Measurements from ENCODE around the gene ACSL3.

The ACSL3 gene

DNA sequence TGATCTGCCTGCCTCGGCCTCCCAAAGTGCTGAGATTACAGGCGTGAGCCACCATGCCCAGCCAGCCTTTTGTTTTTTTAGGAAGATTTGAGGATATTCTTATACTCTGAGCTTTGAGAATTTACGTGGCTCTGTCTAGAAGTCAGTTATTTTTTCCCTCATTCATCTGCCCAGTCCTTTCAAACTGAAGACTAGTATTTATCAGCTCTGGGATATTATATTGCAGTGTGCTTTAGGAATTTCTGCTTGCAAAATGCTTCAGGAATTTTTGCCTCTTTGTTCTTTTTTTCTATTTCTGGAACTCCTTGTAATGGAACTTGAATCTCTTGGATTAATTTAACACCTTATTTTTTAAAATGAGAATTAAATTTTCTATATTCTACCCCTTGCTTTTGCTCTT lies 22.6 kb downstream of the ACSL3 start:
- no peak for DNase-seq

DNA sequence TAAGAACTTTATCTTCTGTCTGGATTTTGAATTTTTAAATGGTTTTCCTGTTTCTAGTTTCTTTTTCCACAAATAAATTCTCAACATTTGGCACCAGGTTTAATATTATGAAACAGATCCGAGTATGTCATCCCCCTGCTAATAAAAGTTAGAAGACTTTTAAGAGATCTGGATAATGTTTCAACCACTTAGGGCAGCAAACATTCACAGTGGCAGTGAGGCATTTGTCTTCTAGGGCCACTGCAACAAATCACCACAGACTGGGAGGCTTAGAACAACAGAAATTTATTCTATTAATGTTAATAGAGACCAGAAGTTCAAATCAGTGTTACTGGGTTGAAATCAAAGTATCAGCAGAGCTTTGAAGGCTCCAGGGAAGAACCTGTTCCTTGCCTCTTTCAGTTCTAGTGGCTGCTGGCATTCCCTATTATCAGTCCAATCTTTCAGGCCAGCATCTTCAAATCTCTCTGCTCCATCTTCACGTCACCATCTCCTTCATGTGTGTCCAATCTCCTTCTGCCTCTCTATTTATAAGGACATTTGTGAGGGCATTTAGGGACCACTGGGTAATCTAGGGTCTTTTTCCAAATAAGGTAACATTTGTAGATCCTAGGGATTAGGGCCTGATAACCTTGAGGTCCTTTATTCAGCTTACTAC lies 23.4 kb downstream of the ACSL3 start:
- no peak for DNase-seq

DNA sequence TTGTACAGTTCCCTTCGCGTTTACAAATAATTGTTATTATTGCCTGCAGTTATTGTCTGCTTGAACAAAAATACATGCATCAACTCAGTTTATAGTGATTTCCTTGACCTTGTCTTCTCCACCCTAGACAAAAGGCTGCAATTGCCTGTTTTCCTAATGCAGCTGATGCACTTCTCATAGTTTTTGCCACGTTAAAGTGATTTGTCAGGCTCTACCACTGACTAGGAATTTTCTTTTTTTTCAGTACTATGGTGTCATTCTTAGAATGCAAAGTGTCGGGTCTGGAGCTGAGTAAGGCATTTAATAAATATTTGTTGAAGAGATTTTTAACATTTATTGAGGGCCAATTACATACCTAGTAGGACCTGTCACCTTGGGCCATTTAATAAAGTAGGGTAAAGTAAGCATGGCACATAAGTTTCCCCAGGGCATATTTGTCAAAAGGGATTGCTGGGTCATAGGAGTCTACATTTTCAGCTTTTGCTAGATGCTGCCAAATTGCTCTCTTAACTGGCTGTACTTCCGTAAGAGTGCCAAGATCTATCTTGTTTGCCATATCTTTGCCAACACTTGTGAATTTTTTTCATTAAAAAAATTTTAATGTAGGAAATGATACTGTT lies 24.1 kb downstream of the ACSL3 start:
- no peak for DNase-seq

DNA sequence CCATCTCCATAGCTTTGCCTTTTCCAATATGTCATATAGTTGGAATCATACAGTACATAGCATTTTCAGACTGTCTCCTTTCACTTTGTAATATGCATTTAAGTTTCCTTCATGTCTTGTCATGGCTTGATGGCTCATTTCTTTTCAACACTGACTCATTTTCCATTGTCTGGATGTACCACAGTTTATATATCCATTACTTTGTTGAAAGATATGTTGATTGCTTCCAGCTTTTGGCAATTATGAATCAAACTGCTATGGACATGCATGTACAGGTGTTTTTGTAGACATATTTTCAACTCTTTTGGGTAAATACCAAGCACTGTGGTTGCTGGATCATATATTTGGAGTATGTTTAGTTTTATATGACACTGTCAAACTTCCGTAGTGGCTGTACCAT lies 26.3 kb downstream of the ACSL3 start:
- DNase-seq, result no peak

DNA sequence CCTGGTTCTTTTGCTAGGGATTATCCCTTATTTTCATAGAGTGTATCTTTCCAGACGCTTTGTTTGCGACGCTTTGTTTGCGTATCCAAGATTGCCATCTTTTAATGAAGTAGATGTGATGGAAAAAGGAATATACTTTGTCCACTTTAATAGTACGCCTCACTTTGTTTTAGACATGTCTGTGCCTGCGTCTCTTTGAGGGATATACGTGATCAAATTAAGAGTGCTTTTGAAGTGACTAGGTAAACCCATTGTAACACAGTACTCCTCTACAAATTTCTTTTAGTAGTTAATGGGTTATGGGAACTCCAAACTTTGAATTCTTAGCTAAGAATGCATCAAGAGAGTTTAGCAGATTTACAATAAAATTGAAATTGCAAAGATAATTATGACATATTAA lies 27.9 kb downstream of the ACSL3 start:
- DNase-seq, result no peak

DNA sequence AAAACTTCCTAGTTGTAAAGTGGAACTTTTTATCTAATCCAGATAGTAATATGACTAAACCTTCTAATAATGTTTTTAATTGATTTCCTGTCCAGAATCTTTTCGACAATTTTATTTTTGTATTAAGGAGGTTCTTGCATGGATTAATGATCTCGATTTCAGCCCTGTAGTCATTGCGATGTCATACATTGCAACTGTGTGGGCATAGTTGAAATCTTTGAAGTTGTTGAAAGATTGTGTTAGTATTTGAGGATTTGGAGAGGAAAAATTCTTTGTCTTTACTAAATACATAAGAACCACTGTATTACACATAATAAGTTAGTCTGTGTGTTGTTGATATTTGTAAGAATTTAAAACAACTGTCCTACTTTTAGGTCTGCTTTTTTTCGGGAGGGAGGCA lies 31.1 kb downstream of the ACSL3 start:
- no peak for DNase-seq

DNA sequence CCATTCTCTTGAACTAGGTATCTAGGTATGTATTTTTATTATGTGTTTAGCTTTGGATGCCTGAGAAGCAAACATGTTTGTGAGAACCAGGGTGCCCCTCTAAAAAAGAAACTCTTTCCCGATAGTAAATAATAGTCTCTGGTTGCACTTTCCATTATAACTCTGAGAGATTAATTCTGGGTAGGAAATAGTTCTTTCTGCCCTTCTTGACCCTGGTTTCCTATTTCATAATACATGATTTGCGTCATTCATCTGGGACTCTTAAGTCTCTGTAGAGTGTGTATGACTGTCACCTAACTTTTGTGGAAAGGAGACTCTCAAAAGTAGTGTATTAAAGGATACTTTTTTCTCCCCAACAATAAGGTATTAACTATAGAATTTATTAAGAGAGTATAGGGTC lies 31.5 kb downstream of the ACSL3 start:
- DNase-seq, result no peak

DNA sequence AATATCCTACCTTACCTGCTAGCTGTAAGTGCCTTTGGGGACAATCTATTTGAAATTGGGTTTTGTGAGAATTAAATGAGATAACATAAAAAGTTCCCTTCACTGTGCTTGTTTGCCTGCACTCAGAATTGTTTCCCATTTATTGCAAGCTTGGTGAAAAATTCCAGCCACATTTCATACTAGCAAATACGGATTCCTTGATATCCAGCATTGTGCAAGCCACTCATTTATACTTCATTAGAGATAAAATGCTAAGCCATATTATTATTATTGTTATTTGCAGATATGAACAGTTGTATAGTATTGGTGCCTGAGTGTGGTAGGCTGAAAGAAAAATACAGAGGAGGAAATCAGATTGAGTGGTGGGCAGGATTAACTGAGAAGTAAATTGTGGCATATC lies 31.9 kb downstream of the ACSL3 start:
- DNase-seq, result no peak

DNA sequence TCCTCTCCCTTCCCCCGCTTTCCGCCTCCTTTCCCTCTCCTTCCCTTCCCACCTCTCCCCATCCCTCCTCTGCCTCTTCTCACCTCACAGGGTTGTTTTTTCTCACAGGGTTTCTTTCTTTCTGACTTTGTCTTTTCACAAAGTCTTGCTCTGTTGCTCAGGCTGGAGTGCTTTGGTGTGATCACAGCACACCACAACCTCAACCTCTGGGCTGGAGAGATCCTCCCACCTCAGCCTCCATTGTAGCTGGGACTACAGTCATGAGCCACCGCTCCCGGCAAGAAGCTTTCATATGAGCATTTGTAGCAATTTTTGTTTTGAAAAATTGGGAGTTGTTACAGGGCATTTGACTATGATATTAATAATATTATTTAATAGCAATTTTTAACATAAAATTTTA lies 32.9 kb downstream of the ACSL3 start:
- no peak for DNase-seq

DNA sequence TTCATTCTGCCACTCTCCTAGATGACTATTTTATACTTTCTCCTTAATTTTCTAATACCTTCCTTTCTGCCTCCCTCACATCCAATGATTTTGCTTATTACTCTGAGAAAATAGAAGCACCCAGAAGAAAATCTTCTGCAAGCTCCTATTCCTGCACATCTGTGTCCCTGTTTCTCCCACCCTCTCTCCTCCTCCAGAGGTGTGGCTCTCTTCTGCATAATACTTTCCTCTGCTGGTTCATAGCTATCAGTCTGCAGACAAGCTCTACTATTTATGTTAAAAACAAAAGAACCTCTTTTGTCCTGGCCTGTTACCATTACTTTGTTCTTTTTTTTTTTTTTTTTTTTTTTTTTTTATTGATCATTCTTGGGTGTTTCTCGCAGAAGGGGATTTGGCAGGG lies 34.3 kb downstream of the ACSL3 start:
- DNase-seq, result no peak

DNA sequence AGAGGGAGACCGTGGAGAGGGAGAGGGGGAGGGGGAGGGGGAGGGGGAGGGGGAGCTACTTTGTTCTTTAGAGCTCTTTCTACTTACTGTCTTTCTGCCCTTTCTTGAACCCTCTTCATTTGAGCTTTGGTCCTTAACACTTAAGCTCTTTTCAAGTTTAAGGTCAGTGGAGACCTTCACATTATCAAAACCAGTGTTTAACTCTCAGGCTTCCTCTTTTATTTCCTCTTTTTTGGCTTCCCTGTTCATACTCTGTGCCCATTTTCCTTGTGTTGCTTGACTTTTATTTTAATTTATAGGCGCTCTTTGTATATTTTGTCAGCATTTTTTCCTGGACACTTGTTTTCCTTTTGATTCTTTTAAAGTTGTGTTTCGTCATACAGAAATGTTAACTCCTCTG lies 37.1 kb downstream of the ACSL3 start:
- no peak for DNase-seq

DNA sequence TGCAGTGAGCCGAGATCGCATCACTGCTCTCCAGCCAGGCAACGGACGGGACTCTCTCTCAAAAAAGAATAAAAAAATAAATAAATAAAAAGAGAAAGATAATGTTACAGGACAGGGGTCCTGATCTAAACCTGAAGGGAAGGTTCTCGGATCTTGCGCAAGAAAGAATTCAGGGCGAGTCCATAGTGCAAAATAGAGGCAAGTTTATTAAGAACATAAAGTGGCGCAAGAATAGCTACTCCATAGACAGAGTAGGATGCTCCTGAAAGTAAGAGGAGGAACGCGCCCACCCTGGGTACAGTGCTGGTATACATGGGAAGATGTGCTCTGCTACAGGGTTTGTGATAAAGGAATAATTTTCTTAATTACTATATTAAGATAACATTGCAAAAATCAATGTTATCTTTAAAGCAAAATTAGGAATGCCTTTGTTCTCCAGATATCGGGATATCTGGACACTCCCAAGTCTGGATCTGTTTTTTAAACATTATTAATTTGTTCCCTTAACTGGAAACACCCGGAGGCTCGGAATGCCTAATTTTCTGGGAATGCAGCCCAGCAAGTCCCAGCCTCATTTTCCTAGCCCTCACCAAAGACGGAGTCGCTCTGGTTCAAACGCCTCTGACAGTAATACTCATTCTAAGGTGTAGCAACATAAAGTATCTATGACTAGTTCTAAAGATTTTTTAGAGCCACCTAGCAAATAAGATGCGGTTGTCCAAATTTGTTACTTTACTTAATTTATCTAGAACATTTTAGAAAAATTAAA lies 38.8 kb downstream of the ACSL3 start:
- DNase-seq, result no peak

DNA sequence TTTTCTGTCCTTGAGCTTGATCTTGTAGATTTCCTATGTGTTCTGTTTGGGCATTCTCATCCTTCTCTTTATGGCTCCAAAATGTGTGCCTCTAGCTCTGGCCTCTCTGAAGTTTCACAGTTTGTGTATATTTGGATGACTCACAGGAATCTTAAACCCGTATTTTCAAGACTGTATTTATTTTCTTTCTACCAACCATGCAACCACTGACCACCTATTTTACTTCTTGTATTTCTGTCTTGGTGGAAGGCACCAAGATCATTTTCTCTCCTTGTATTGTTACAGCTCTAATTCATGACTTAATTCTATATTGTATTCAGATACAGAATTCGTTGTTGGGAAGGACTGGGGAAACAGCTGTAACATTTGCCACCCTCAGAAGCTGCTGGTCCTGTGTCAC lies 39.5 kb downstream of the ACSL3 start:
- no peak for DNase-seq

DNA sequence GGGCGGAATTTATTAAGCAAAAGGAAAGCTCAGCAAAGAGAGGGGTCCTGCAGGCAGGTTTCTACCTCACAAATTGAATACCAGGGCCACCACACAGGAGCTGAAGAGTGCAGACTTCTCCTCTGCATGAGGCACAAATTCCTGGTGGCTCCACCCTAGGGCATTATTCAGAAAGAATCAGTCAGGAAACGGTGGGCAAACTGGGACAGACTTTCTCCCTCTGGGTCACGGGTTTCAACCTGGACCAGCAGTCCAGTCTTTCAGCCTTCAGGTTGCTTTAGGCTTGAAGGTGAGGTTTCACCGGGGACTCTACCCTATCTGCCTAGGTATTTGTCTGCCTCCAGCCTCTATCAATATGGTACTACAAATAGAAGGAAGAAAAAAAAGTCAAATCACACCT lies 41.8 kb downstream of the ACSL3 start:
- no peak for DNase-seq

DNA sequence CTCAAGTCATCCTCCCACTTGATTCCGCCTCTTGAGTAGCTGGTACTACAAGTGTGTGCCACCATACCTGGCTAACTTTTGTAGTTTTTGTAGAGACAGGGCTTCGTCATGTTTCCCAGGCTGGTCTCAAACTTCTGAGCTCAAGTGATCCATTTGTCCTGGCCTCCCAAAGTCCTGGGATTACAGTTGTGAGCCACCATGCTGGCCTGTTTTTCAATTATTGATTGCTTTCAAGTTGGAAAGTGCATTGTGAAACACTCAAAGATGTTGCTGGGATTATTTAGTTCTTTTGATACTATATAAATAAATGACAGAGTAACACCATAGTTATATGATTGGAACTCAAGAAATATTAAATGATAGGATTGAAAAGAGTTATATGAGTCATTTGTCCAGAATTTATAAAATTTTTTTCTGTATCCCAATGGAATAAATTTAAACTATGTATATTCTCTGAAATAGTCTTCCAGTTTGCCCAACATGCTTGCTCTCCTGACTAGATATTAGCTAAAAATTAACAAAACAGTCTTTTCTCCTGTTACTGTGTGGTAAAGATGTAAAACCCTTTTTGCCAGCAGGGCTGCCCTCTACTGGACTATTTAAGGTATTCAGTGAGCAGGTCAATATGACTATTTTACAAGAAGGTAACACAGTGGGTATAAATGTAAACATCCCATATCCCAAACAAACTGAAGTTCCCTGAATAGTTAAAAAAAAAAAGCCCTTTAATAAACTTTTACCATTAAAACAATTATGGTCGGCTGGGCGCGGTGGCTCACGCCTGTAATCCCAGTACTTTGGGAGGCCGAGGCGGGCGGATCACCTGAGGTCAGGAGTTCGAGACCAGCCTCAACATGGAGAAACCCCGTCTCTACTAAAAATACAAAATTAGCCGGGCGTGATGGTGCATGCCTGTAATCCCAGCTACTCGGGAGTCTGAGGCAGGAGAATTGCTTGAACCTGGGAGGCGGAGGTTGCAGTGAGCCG lies 42.7 kb downstream of the ACSL3 start:
- DNase-seq, result no peak

DNA sequence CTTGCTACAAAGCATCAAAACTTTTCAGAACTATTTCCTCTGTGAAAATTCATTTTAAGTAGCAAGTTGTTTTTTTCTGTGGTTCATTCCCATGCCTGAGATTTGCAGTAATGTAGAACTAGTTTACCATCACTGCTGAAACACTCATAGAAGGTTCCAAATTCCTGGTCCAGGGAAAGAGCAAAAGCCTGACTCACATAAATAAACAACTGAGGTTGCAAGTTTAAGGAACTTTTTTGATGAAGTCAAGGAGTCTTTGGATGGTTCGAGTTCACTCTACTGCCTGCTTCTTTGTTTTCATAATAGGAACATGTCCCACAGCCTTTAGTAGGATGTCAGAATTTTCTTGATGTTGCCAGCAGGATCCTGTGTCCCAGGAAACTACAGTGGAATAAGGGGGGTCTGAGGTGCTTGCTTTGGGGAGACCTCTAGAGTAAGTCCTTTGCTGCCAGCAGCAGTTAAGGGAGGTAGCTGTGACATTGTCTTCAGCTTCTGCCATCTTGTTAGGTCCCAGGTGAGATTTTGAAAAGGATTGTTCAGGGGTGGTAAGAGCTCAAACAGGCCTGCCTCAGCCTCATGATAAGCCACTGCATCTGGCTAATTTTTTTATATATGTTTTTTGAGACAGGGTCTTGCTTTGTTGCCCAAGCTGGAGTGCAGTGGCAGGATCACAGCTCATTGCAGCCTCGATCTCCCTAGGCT lies 43.9 kb downstream of the ACSL3 start:
- no peak for DNase-seq

DNA sequence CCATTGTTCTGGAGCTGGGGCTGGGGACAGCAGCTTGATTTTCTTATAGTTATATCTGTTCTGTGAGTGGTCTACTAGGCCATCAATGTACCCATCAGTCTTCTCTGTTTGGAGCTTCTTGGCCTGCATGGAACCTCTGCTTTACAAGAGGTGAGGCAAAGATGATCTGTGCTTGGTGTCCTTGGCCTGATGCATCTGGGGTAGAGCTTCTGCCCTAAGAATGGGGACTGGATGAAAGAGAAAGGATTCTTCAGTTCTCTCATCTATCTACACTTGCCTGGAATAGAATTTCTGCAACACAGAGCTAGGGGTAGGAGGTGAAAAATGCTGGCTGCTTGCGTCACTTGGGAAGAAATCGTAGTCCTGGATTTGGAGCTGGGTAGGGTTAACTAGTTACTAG lies 46.2 kb downstream of the ACSL3 start:
- DNase-seq, result no peak

DNA sequence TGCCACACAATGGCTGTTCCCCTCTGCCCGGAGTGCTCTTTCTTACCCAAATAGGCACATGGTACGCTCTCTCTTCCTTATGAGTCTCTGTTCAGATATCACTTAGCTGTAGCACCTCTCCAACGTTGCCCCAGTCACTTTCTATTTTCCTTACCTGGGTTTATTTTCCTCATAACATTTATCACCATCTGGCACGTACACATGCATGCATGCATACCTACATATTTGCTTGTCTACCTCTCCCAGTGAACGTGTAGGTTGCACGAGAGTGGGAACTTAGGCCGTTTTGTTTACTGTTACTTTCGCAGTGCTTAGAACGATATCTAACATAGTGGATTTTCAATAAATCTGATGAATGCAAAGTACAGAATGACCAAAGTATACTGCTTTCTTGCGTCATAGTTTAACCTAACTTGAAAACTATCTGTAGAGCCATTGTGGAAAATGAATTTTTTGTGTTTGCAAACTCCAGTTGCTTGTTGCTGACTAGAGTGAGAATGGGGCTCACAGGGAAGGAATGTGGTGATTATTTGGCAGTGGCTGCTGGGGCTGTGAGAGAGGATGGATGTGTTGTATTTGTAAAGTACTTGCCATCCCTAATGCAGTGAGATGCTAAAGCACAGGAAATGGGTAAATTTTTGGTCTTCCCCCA lies 47.1 kb downstream of the ACSL3 start:
- DNase-seq, result no peak

DNA sequence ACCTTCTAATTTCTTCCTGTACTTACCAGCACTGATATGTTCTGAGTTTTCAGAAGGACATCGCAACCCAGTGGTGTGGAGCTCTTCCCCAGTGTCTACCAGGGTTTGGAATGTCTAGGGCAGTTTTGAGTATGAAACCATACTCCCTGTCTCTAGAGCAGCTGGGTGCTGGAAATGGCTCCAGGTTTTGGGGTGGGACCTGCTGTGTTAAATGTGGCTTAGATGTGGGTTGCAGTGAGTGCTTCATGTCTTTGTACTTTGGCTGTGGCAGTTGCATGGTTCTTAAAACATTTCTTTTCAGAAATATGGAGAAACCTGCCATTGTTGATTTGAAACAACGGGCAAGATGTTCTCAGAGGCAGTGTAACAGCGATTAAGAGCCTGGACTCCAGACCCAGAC lies 48.5 kb downstream of the ACSL3 start:
- no peak for DNase-seq

DNA sequence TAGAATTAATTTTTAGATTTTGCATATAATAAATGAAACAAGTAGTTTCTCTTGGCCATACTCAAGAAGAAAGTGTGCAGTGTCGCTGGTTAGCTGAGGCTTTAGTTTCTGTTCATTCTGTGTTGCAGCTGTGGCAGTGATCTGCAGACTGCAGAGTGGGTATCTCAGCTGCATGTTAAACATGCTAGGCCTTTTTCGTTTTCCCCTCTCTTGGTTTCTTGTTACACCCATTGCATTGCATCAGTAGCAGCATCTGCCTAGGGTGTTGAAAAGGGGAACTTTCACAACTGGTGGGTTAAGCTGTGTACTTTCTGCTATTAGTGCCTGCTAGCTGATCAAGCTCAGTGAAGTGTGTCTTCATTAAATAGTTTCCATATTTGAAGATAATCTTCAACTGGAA lies 51.3 kb downstream of the ACSL3 start:
- DNase-seq, result no peak

DNA sequence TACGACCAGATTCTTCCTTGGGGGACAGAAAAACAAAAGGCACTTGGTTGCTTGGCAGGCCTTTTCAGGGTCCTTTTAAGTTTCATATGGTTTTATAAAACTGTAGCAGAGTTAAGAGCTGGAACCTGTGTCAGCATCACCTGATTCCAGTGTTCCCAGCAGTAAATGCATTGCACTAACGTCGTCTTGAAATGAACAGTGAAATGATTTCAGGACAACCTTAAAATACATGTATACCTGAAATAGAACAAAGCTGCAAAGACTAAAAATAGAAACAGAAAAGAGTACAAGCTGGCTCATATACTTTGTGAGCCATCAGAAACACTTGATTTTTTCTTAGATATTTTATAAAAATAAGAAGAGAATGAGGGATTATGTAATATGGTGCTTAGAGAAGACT lies 51.9 kb downstream of the ACSL3 start:
- no peak for DNase-seq

Data from activated CD4-positive, CD25-positive, alpha-beta regulatory T cell treated with anti-CD3 and anti-CD28 coated beads, Interleukin-2, amount 50 U/mL, for 72 hours (primary cell).